Heart left ventricle (tissue), 16 donors: Measurements from ENCODE around the gene MLN. TPM values are rescaled to one million over a fixed set of nuclear protein-coding genes. Genes with fewer than 3 reads are reported as not detected.

Source experiments
- ATAC-seq, 4 donors: fragments of 200-7000 bp; cut with Tn5 transposase; one replicate each; pipeline ENCODE4 v1.9.1; 2020 to 2022; ENCODE audit warnings: moderate library complexity in 4 of 4, mild to moderate bottlenecking in 3 of 4, moderate number of reproducible peaks in 1 of 4
- DNase-seq, 5 donors: peaks; one replicate each; pipeline ENCODE4 v3.0.0-alpha.2; 2020
- H3K27ac ChIP-seq, 12 donors: fragments of 200-600 bp; sonication (generic) in 4 of 12; one replicate each; pipeline versions ENCODE4 v1.5.0 to v1.8.0; 2016 to 2022; ENCODE audit warnings: mild to moderate bottlenecking in 2 of 12
- H3K27me3 ChIP-seq, 9 donors: fragments of 200-600 bp; sonication (generic) in 2 of 9; one replicate each; pipeline versions ENCODE4 v1.5.1 to v1.8.0; 2016 to 2022; ENCODE audit warnings: mild to moderate bottlenecking in 3 of 9
- H3K36me3 ChIP-seq, 9 donors: fragments of 200-600 bp; sonication (generic) in 2 of 9; one replicate each; pipeline versions ENCODE4 v1.5.0 to v1.8.0; 2018 to 2022; ENCODE audit warnings: mild to moderate bottlenecking in 2 of 9
- H3K4me1 ChIP-seq, 12 donors: fragments of 200-600 bp; sonication (generic) in 4 of 12; one replicate each; pipeline versions ENCODE4 v1.5.0 to v1.8.0; 2016 to 2022; ENCODE audit warnings: mild to moderate bottlenecking in 3 of 12
- H3K4me3 ChIP-seq, 12 donors: fragments of 200-600 bp; sonication (generic) in 4 of 12; one replicate each; pipeline versions ENCODE4 v1.5.0 to v1.8.0; 2017 to 2022; ENCODE audit warnings: mild to moderate bottlenecking in 9 of 12, moderate library complexity in 4 of 12
- H3K9me3 ChIP-seq, 12 donors: fragments of 200-600 bp; sonication (generic) in 4 of 12; one replicate each; pipeline versions ENCODE4 v1.5.0 to v1.8.0; 2016 to 2022; ENCODE audit warnings: mild to moderate bottlenecking in 1 of 12
- POLR2A ChIP-seq, 2 donors: fragments of 450-650 bp; IDR thresholded peaks; one replicate each; pipeline ENCODE4 v1.6.1; 2017; ENCODE audit warnings: antibody characterized with exemption in 2 of 2, mild to moderate bottlenecking in 2 of 2, moderate library complexity in 2 of 2
- WGBS, 4 donors: extraction: QIAGEN DNeasy Blood & Tissue Kit in 2 of 4; methylation state at CpG; one replicate each; pipeline versions ENCODE4 v1.1.5 to v1.1.7; 2013 to 2018; 5-methylcytosine and 5-hydroxymethylcytosine counted together
- intact Hi-C, 10 donors: fragments of 100-400 bp; cut with DNase I; formaldehyde crosslinking; loops; one replicate each; pipeline versions ENCODE4 v1.11.1 to v1.14.2; 2022
- polyA plus RNA-seq, 2 donors: library from polyadenylated mRNA; stranded (reverse); fragments of 200-250 nt; gene quantifications; one replicate each; pipeline ENCODE4 v1.2.3, GENCODE V29; 2013
- total RNA-seq, 9 donors: library from RNA; depleted of rRNA in 2 of 9; stranded (reverse); fragments of >200 nt in 2 of 9; fragmentation: NEBNext Ultra II Directional in 3 of 9; extraction: Animal tissue kit (Norgen Biotek cat#: 25700) in 3 of 9; gene quantifications; one replicate each; pipeline versions ENCODE4 v1.1.0 to v1.2.4, GENCODE V29; 2016 to 2023
- TF ChIP-seq, protein P1 (sequence below), 12 donors: fragments of 200-600 bp; sonication (generic) in 4 of 12; IDR thresholded peaks; one replicate each; pipeline versions ENCODE4 v1.5.0 to v1.8.0; 2018 to 2022; ENCODE audit warnings: antibody characterized with exemption in 12 of 12, mild to moderate bottlenecking in 5 of 12
- donor health status: ischemic (EF 13 %, LVEDD 7.1; RV severe dilation, severe dysfunction).
- donor health status: healthy with polysubstance abuse.
- donor health status: DM: no; HTN: yes; CAD: no.
- donor health status: DM: no; HTN: no; CAD: no.
- donor health status: ischemic (EF 25% LVEDD 6.9; RV normal size, moderate dysfunction).
- donor health status: ischemic (EF 25% LVEDD 5.7; RV mildly dilated, moderate dysfunction).
- donor health status: healthy.
- donor health status: DM: yes; HTN: yes; CAD: no.
- donor health status: ischemic (EF 35%, LVEDD 5.7; RV mildly dilated, moderate dysfunction).
- donor health status: nonischemic (EF 11% LVEDD 7.7; RV severe dilation, severe dysfunction).
- donor health status: DM: yes; HTN: yes; CAD: no.
- donor health status: PGD.
- donor health status: ischemic (EF 29% LVEDD 5.4; RV normal size, mild dysfunction).
- donor health status: nonischemic (EF 23%, LVEDD 6.1; RV moderate dilation, normal function).

Gene MLN
- total and polyA plus RNA-seq, 11 donors = not detected

GRCh38 chr6:33761922-33762629 is 41.7 kb downstream of the MLN start:
- DNase-seq (peak; percentile 79 to 94 (median 88)), ATAC-seq (peak; percentile 83 to 95 (median 90))
- intact Hi-C loops = loop anchor here (1.0 to 10.0 kb wide), 11 partner anchors 18 to 177 kb away; partner anchors contain the start of genes UQCC2 (in 7 of the 10) and BAK1 (in 1 of the 10)
- peaks cover 0 to 2% (median 0%) of the 10 kb centered on the region in 12 donors for H3K9me3 ChIP-seq
- no peak overlapping the region for H3K4me3 ChIP-seq
- no peaks in the 10 kb centered on the region for H3K27me3 ChIP-seq
- peak overlapping the region in 10 of 12 donors; percentile 51 to 86 (median 74) for H3K27ac ChIP-seq
- no peaks in the 10 kb centered on the region for H3K36me3 ChIP-seq
- whole genome bisulfite sequencing, 4 donors = 28 to 40% (median 34%) methylated on average over 7 of the region's 7 CpGs
- peaks cover 0 to 26% (median 15%) of the 10 kb centered on the region in 12 donors for H3K4me1 ChIP-seq
- no peak for TF ChIP-seq POLR2A (IDR thresholded peaks at IDR 0.05)
- TF ChIP-seq, protein P1, sequence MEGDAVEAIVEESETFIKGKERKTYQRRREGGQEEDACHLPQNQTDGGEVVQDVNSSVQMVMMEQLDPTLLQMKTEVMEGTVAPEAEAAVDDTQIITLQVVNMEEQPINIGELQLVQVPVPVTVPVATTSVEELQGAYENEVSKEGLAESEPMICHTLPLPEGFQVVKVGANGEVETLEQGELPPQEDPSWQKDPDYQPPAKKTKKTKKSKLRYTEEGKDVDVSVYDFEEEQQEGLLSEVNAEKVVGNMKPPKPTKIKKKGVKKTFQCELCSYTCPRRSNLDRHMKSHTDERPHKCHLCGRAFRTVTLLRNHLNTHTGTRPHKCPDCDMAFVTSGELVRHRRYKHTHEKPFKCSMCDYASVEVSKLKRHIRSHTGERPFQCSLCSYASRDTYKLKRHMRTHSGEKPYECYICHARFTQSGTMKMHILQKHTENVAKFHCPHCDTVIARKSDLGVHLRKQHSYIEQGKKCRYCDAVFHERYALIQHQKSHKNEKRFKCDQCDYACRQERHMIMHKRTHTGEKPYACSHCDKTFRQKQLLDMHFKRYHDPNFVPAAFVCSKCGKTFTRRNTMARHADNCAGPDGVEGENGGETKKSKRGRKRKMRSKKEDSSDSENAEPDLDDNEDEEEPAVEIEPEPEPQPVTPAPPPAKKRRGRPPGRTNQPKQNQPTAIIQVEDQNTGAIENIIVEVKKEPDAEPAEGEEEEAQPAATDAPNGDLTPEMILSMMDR (IDR thresholded peaks at IDR 0.05) = peak; percentile 56 to 81 (median 68)

- Histone ChIP-seq H3K27me3 (no peaks in the 10 kb centered on the region), H3K27ac (peak overlapping the region in 10 of 12 donors; percentile 51 to 86 (median 74)), H3K4me1 (peaks cover 0 to 26% (median 15%) of the 10 kb centered on the region in 12 donors), H3K4me3 (no peak overlapping the region), H3K36me3 (no peaks in the 10 kb centered on the region), H3K9me3 (no peaks in the 10 kb centered on the region)
- 60 to 73% (median 64%) methylated on average over 1 to 2 of the region's 2 CpGs for WGBS, 4 donors
- DNase-seq = no peak
- intact Hi-C loops = loop anchor here in 8 of 10 donors (5.0 to 10.0 kb wide), 5 partner anchors 34 to 177 kb away; partner anchors contain the start of genes UQCC2 (in 3 of the 8) and BAK1 (in 1 of the 8)
- TF ChIP-seq, protein P1 (IDR thresholded peaks at IDR 0.05) = no peak
- no peak for TF ChIP-seq POLR2A (IDR thresholded peaks at IDR 0.05)
- ATAC-seq = peak in 2 of 4 donors; percentile 8 to 15
Observed at GRCh38 chr6:33761581-33761921, 42.3 kb downstream of the MLN start.

DNA sequence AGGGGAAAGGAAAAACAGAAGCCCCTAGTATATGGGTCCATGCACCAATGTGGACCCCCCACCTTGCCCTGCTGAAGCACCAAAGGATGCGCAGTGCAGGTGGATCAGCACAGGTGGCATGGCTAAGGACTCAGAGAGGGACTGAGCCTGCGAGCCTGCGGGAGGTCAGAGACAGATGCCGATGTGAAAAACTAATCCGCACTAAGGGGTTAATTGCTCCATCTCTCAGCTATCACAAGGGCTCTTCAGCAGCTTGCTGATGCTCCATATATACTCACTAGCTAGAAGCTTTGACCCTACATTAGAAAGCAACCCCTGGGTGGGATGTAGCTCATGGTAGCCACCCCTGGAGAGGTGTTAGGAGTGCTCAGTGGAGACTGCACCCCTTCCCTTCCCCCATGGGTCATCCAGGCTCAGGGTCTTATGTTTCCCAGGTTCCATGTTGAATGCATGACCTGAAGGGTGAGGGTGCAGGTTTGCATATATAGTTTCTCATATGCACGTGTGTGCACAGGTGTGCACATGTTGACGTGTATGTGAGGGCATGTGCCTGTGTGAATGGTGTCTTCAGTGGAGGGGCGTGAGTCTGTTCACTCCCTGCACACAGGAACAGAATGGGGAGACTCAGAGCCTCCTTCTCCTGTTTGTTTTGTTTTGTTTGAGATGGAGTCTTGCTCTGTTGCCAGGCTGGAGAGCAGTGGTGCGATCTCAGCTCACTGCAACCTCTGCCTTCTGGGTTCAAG is 43.7 kb downstream of the MLN start:
- no peaks in the 10 kb centered on the region for H3K36me3 ChIP-seq
- ATAC-seq = no peak
- 81 to 86% (median 84%) methylated on average over 9 of the region's 9 CpGs for WGBS, 4 donors
- intact Hi-C loops = loop anchor here in 8 of 10 donors (5.0 to 10.0 kb wide), 5 partner anchors 33 to 175 kb away; partner anchors contain the start of genes UQCC2 (in 3 of the 8) and BAK1 (in 1 of the 8)
- no peak overlapping the region for H3K27ac ChIP-seq
- no peaks in the 10 kb centered on the region for H3K9me3 ChIP-seq
- DNase-seq = no peak
- no peak for TF ChIP-seq POLR2A (IDR thresholded peaks at IDR 0.05)
- TF ChIP-seq, protein P1 (IDR thresholded peaks at IDR 0.05) = no peak
- H3K27me3 ChIP-seq = no peaks in the 10 kb centered on the region
- H3K4me3 ChIP-seq = no peak overlapping the region
- peaks cover 0 to 26% (median 15%) of the 10 kb centered on the region in 12 donors for H3K4me1 ChIP-seq

DNA sequence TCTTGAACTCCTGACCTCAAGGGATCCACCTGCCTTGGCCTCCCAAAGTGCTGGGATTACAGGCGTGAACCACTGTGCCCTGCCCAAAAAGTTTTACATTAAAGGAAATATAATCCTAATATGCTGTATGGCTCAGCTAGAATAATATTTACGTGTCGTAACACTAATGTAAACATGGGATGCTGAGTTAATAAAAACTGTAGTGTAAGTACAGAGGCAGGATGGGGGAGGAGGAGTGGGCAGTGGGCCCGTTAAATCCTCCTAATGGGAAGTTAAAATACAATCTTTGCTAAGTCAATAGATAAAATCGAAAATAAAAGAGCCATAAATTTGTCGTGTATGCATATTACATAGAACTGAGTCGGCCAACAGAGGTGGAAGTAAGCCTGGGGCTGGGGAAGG is 45.0 kb downstream of the MLN start:
- DNase-seq = no peak
- TF ChIP-seq, protein P1 (IDR thresholded peaks at IDR 0.05) = no peak
- no peak for TF ChIP-seq POLR2A (IDR thresholded peaks at IDR 0.05)
- no peaks in the 10 kb centered on the region for H3K27me3 ChIP-seq
- H3K9me3 ChIP-seq = no peaks in the 10 kb centered on the region
- WGBS, 4 donors = 85 to 90% (median 87%) methylated on average over 7 of the region's 7 CpGs
- H3K4me1 ChIP-seq = peaks cover 0 to 26% (median 15%) of the 10 kb centered on the region in 12 donors
- no peak overlapping the region for H3K4me3 ChIP-seq
- no peak overlapping the region for H3K27ac ChIP-seq
- intact Hi-C loops = no loop called here
- no peak for ATAC-seq
- no peaks in the 10 kb centered on the region for H3K36me3 ChIP-seq
